ENCODE data around the gene XAF1. TPM values are rescaled to one million over a fixed set of nuclear protein-coding genes. Genes with fewer than 3 reads are reported as not detected.

XAF1 gene
- total and polyA plus RNA-seq, 2 donors (not counting 1 experiment from before 2014, with no cell fraction given), result 3.2 to 98.9 TPM

DNA sequence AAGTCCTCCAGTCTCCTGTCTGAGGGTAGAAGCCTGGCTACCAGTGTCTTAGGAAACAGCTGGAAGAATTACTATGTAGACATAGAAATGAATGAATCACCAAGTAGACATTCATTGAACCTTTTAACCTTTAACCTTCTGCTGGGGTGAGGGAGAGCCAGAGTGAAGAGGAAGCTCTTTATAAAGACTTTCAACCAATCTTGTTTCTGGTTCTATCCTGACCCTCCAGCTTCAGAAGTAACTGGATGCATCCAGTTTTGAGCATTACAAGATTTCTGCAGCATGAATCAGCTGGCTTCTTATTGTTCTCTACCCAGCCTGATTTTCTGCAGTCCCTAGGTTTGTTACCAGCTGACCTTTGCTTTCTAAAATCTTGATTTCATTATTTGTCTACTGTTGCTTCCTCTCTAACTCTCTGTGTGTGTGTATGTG lies 67.2 kb downstream of the XAF1 start:
- Histone ChIP-seq H3K79me2 (ENCODE audit: control insufficient read depth, insufficient read depth, low read length) (no peaks in the 10 kb centered on the region), H2AFZ (ENCODE audit: low read length) (no peak overlapping the region), H3K36me3 (ENCODE audit: control insufficient read depth, insufficient read depth, low read length) (no peaks in the 10 kb centered on the region), H3K27me3 (ENCODE audit: control insufficient read depth, insufficient read depth, low read length) (no peaks in the 10 kb centered on the region), H3K4me3 (replicated peaks in 1 of 4; ENCODE audit: control extremely low read depth in 1 of 4, insufficient read depth in 1 of 4, low read depth in 3 of 4, low read length in 4 of 4) (no peak overlapping the region), H3K4me2 (ENCODE audit: extremely low read depth, insufficient read depth, low read length) (no peak overlapping the region), H3K4me1 (ENCODE audit: control insufficient read depth, extremely low read depth, insufficient read depth, low read length) (no peaks in the 10 kb centered on the region), H3K9me3 (ENCODE audit: control insufficient read depth, insufficient read depth, low read depth, low read length) (no peaks in the 10 kb centered on the region), H3K27ac (ENCODE audit: insufficient read depth, low read length) (no peak overlapping the region), H3K9ac (ENCODE audit: insufficient read depth, low read length) (no peak overlapping the region), H4K20me1 (ENCODE audit: control insufficient read depth, extremely low read depth, insufficient read depth, low read length) (no peaks in the 10 kb centered on the region)
- DNase-seq (ENCODE audit: low read depth in 2 of 2), result peak; percentile 12 to 75
- TF ChIP-seq, protein P1, sequence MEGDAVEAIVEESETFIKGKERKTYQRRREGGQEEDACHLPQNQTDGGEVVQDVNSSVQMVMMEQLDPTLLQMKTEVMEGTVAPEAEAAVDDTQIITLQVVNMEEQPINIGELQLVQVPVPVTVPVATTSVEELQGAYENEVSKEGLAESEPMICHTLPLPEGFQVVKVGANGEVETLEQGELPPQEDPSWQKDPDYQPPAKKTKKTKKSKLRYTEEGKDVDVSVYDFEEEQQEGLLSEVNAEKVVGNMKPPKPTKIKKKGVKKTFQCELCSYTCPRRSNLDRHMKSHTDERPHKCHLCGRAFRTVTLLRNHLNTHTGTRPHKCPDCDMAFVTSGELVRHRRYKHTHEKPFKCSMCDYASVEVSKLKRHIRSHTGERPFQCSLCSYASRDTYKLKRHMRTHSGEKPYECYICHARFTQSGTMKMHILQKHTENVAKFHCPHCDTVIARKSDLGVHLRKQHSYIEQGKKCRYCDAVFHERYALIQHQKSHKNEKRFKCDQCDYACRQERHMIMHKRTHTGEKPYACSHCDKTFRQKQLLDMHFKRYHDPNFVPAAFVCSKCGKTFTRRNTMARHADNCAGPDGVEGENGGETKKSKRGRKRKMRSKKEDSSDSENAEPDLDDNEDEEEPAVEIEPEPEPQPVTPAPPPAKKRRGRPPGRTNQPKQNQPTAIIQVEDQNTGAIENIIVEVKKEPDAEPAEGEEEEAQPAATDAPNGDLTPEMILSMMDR (conservative IDR thresholded peaks at IDR 0.05 in 1 of 2, IDR thresholded peaks at IDR 0.05 in 1 of 2; ENCODE audit: low read depth in 1 of 2, low read length in 2 of 2), result no peak
- TF ChIP-seq EZH2 (IDR thresholded peaks at IDR 0.05; ENCODE audit: low read length, missing control alignments), result no peak

Other genes starting within 250 kb of the XAF1 start
- gene PITPNM3, start 199.5 kb upstream of the XAF1 start, total RNA-seq, result 0.77 and 0.99 TPM in 2 replicates
- gene PITPNM3, start 199.5 kb upstream of the XAF1 start, polyA plus RNA-seq, result 0.38 and 1.1 TPM in 2 replicates
- 12.1 and 12.9 TPM in 2 replicates for gene KIAA0753, start 115.3 kb upstream of the XAF1 start, total RNA-seq
- 4.6 and 5.8 TPM in 2 replicates for gene KIAA0753, start 115.3 kb upstream of the XAF1 start, polyA plus RNA-seq
- gene TXNDC17, start 115.0 kb upstream of the XAF1 start, total RNA-seq, result 75.2 and 87.5 TPM in 2 replicates
- 243 and 257 TPM in 2 replicates for gene TXNDC17, start 115.0 kb upstream of the XAF1 start, polyA plus RNA-seq
- gene MED31, start 104.4 kb upstream of the XAF1 start, total RNA-seq, result 6.4 and 10.6 TPM in 2 replicates
- 14.7 and 17.0 TPM in 2 replicates for gene MED31, start 104.4 kb upstream of the XAF1 start, polyA plus RNA-seq
- gene C17orf100, start 104.3 kb upstream of the XAF1 start, total RNA-seq, result 0.26 and 0.33 TPM in 2 replicates
- 0.84 and 1.5 TPM in 2 replicates for gene C17orf100, start 104.3 kb upstream of the XAF1 start, polyA plus RNA-seq
- not detected in 2 replicates for gene SLC13A5, start 42.7 kb upstream of the XAF1 start, total RNA-seq
- gene SLC13A5, start 42.7 kb upstream of the XAF1 start, polyA plus RNA-seq, result not detected in 2 replicates
- gene FBXO39, start 20.2 kb downstream of the XAF1 start, total RNA-seq, result 0.51 and 0.66 TPM in 2 replicates
- gene FBXO39, start 20.2 kb downstream of the XAF1 start, polyA plus RNA-seq, result 0.10 and 0.25 TPM in 2 replicates
- gene TEKT1, start 75.7 kb downstream of the XAF1 start, total RNA-seq, result not detected in 2 replicates
- gene TEKT1, start 75.7 kb downstream of the XAF1 start, polyA plus RNA-seq, result not detected in 2 replicates
- gene ALOX12, start 240.0 kb downstream of the XAF1 start, total RNA-seq, result 0.17 and 0.26 TPM in 2 replicates
- gene ALOX12, start 240.0 kb downstream of the XAF1 start, polyA plus RNA-seq, result 0.02 and 0.06 TPM in 2 replicates

Measured in fibroblast of lung (primary cell).